ENCODE measurements around the gene NUDT16L1. TPM values are rescaled to one million over a fixed set of nuclear protein-coding genes. Genes with fewer than 3 reads are reported as not detected.

NUDT16L1 gene
- total and polyA plus RNA-seq, 2 of the 13 experiments (the other 11 are each of a cell fraction or from before 2014, with no cell fraction given): 28.0 to 40.5 TPM

GRCh38 chr16:4693296-4693955, at the start of gene NUDT16L1 (continued):
- TF ChIP-seq KIAA2018 (CRISPR knock-in tag; IDR thresholded peaks at IDR 0.05; ENCODE audit: borderline replicate concordance): no peak
- TF ChIP-seq, protein P1, sequence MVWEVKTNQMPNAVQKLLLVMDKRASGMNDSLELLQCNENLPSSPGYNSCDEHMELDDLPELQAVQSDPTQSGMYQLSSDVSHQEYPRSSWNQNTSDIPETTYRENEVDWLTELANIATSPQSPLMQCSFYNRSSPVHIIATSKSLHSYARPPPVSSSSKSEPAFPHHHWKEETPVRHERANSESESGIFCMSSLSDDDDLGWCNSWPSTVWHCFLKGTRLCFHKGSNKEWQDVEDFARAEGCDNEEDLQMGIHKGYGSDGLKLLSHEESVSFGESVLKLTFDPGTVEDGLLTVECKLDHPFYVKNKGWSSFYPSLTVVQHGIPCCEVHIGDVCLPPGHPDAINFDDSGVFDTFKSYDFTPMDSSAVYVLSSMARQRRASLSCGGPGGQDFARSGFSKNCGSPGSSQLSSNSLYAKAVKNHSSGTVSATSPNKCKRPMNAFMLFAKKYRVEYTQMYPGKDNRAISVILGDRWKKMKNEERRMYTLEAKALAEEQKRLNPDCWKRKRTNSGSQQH (CRISPR knock-in tag; IDR thresholded peaks at IDR 0.05; ENCODE audit: low read depth): no peak
- peak; percentile 86 for TF ChIP-seq DR1 (CRISPR knock-in tag; IDR thresholded peaks at IDR 0.05)
- TF ChIP-seq ZFP36L2 (CRISPR knock-in tag; IDR thresholded peaks at IDR 0.05): no peak
- TF ChIP-seq, protein P2, sequence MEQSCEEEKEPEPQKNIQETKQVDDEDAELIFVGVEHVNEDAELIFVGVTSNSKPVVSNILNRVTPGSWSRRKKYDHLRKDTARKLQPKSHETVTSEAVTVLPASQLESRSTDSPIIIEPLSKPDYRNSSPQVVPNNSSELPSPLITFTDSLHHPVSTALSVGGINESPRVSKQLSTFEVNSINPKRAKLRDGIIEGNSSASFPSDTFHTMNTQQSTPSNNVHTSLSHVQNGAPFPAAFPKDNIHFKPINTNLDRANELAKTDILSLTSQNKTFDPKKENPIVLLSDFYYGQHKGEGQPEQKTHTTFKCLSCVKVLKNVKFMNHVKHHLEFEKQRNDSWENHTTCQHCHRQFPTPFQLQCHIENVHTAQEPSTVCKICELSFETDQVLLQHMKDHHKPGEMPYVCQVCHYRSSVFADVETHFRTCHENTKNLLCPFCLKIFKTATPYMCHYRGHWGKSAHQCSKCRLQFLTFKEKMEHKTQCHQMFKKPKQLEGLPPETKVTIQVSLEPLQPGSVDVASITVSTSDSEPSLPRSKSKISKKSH (CRISPR knock-in tag; IDR thresholded peaks at IDR 0.05; ENCODE audit: borderline replicate concordance): peak; percentile 17; the same call in 1 of the 2 replicates
- no peak for TF ChIP-seq MAF1 (CRISPR knock-in tag; IDR thresholded peaks at IDR 0.05; ENCODE audit: borderline replicate concordance)
- peak; percentile 78 for TF ChIP-seq THAP11 (CRISPR knock-in tag; IDR thresholded peaks at IDR 0.05)
- peak; percentile 30; the same call in 1 of the 2 replicates for TF ChIP-seq HDAC2 (CRISPR knock-in tag; IDR thresholded peaks at IDR 0.05)
- no peak for TF ChIP-seq ZNF326 (CRISPR knock-in tag; IDR thresholded peaks at IDR 0.05; ENCODE audit: borderline replicate concordance)
- no peak for TF ChIP-seq ZNF576 (CRISPR knock-in tag; IDR thresholded peaks at IDR 0.05)
- TF ChIP-seq PRPF4 (IDR thresholded peaks at IDR 0.05; ENCODE audit: low read depth, low read length, poor library complexity, severe bottlenecking): no peak
- TF ChIP-seq ZNF337 (CRISPR knock-in tag; IDR thresholded peaks at IDR 0.05; ENCODE audit: borderline replicate concordance, low read depth): no peak
- peak; percentile 36; the same call in 1 of the 2 replicates for TF ChIP-seq ZMYM4 (CRISPR knock-in tag; IDR thresholded peaks at IDR 0.05)
- no peak for TF ChIP-seq KLF13 (CRISPR knock-in tag; IDR thresholded peaks at IDR 0.05)
- no peak for TF ChIP-seq ZNF512 (CRISPR knock-in tag; IDR thresholded peaks at IDR 0.05)

Measured in HepG2 (cell line).